ENCODE results near the gene KCNQ1. TPM values are rescaled to one million over a fixed set of nuclear protein-coding genes. Genes with fewer than 3 reads are reported as not detected.
A peak's percentile ranks its signal among the peaks of the same experiment; 100 is the strongest.

Gene KCNQ1
- total RNA-seq, 1 donor from 2014 or later: 2.7 TPM

GRCh38 chr11:2513441-2513840, 68.6 kb downstream of the KCNQ1 start:
- TF ChIP-seq CTCF (IDR thresholded peaks at IDR 0.05) (no peak), POLR2A (IDR thresholded peaks at IDR 0.05) (no peak), POLR2AphosphoS5 (IDR thresholded peaks at IDR 0.05; ENCODE audit: insufficient read depth in 1 of 2, low read depth in 1 of 2) (no peak)
- Histone ChIP-seq H3K27ac (no peak overlapping the region), H3K27me3 (no peaks in the 10 kb centered on the region), H3K4me1 (no peaks in the 10 kb centered on the region), H3K36me3 (no peaks in the 10 kb centered on the region), H3K4me3 (no peak overlapping the region), H3K9me3 (no peaks in the 10 kb centered on the region)
- no peak for DNase-seq (ENCODE audit: extremely low spot score in 2 of 2)
- intact Hi-C loops (cut with DNase I): no loop called here

DNA sequence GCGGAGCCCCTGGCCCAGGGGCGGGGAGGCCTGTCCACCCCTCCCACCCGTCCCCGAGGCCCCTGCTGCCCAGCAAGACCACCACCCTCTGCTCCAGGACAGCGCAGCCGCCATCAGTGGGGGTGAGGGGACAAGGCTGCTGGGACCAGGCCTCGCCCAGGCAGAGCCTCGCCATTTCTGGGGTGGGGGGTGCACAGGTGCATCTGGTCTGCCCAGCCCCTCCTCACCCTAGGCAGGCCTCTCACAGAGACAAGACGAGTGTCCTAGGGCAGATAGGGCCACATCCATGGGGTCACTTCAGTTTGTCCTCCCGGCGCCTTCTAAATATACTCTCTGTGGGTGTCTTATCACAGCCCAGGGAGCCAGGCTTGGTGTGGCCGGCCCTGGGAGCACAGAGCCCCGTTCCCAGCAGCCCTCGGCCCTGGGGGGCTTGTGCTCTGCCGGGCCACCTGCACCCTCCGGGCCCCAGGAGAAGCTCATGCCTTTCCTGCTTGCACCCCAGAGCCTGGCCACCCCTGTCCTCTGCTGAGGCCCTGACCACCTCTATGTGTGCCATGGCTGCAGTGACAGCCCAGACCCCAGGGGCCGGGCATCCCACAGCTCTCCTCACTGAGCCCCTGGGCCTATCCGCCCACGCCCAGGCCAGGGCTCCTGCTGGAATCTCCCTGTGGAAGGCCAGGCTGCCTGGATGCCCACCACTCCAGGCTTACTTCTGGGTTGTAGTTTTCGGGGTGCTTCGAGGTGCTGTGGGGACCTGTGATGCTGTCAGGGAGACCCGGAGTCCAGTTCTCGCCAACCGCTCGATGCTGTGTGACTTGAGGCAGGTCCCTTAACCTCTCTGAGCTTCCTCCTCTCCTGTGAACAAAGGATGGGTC, 70.8 kb downstream of the KCNQ1 start:
- intact Hi-C loops (cut with DNase I): no loop called here
- no peaks in the 10 kb centered on the region for H3K9me3 ChIP-seq
- no peaks in the 10 kb centered on the region for H3K4me1 ChIP-seq
- peak in 1 of 2 donors; percentile 77 for DNase-seq (ENCODE audit: extremely low spot score in 2 of 2)
- no peaks in the 10 kb centered on the region for H3K36me3 ChIP-seq
- no peak for TF ChIP-seq POLR2A (IDR thresholded peaks at IDR 0.05)
- H3K27ac ChIP-seq: no peak overlapping the region
- no peaks in the 10 kb centered on the region for H3K27me3 ChIP-seq
- H3K4me3 ChIP-seq: no peak overlapping the region

DNA sequence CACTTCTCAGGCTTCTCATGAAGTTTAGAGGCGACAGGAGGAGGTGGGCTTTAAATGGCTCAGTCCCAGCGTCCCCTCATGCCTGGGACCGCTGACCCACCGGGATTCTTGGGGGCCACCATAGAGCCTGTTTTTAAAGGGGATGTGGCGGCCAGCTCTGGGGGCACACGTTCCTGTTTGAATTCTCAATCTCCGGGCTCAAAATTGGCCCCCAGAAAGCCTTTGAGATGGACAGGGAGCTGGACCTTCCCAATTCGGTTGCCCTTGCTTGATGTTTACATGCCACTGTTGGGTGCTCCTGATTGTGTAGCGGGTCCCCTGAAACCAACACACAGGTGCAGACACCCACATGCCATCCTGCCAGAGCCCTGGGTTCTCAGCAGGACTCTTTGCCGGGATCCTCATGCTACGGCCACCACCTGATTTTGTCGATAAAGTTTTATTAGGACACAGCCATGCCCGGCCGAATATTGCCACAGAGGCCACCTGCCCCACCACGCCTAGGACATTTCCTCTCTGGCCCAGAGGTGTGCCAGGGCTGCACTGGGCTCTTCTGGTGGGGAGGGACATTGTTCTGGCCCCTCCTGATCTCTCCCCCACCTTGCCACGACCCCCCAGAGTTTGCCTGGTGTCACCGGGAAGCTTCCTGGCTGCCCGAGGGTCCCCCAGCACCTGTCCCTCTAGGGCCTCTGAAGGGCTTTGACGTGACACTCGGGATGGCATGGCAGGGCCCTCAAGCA, 71.6 kb downstream of the KCNQ1 start:
- TF ChIP-seq CTCF (IDR thresholded peaks at IDR 0.05) (no peak), POLR2AphosphoS5 (IDR thresholded peaks at IDR 0.05; ENCODE audit: insufficient read depth in 1 of 2, low read depth in 1 of 2) (no peak), POLR2A (IDR thresholded peaks at IDR 0.05) (no peak)
- no peak overlapping the region for H3K4me3 ChIP-seq
- no peak overlapping the region for H3K27ac ChIP-seq
- no peaks in the 10 kb centered on the region for H3K36me3 ChIP-seq
- intact Hi-C loops (cut with DNase I): no loop called here
- no peaks in the 10 kb centered on the region for H3K9me3 ChIP-seq
- no peaks in the 10 kb centered on the region for H3K27me3 ChIP-seq
- DNase-seq (ENCODE audit: extremely low spot score in 2 of 2): no peak
- H3K4me1 ChIP-seq: no peaks in the 10 kb centered on the region

GRCh38 chr11:2517016-2517385, 72.2 kb downstream of the KCNQ1 start:
- DNase-seq (ENCODE audit: extremely low spot score in 2 of 2): peak in 1 of 2 donors; percentile 72
- Histone ChIP-seq H3K36me3 (no peaks in the 10 kb centered on the region), H3K9me3 (no peaks in the 10 kb centered on the region), H3K4me1 (no peaks in the 10 kb centered on the region), H3K27ac (no peak overlapping the region), H3K27me3 (no peaks in the 10 kb centered on the region), H3K4me3 (no peak overlapping the region)
- intact Hi-C loops (cut with DNase I): no loop called here
- no peak for TF ChIP-seq POLR2A (IDR thresholded peaks at IDR 0.05)
- TF ChIP-seq CTCF (IDR thresholded peaks at IDR 0.05): no peak
- no peak for TF ChIP-seq POLR2AphosphoS5 (IDR thresholded peaks at IDR 0.05; ENCODE audit: insufficient read depth in 1 of 2, low read depth in 1 of 2)

GRCh38 chr11:2517386-2518064, 72.7 kb downstream of the KCNQ1 start:
- H3K4me3 ChIP-seq: no peak overlapping the region
- peak; percentile 72 to 94 for DNase-seq (ENCODE audit: extremely low spot score in 2 of 2)
- no peaks in the 10 kb centered on the region for H3K27me3 ChIP-seq
- no peak for TF ChIP-seq CTCF (IDR thresholded peaks at IDR 0.05)
- TF ChIP-seq POLR2A (IDR thresholded peaks at IDR 0.05): no peak
- no peak for TF ChIP-seq POLR2AphosphoS5 (IDR thresholded peaks at IDR 0.05; ENCODE audit: insufficient read depth in 1 of 2, low read depth in 1 of 2)
- no peaks in the 10 kb centered on the region for H3K9me3 ChIP-seq
- no peaks in the 10 kb centered on the region for H3K36me3 ChIP-seq
- H3K4me1 ChIP-seq: no peaks in the 10 kb centered on the region
- intact Hi-C loops (cut with DNase I): no loop called here
- no peak overlapping the region for H3K27ac ChIP-seq
